NOMO-1 treated with dmso at 0.1 percent for 144 hours (cell line): ENCODE results near the gene MAFF.
"Not testable (repeated sequence)": the region's sequence is repeated elsewhere in the genome, so short reads cannot be mapped to it uniquely, and the experiment has no call there.

Experiments
- DNase-seq: peaks from one replicate; lab custom pipeline; 2025; ENCODE audit not compliant: unreplicated experiment; lab: John Stamatoyannopoulos, UW

MAFF gene

DNA sequence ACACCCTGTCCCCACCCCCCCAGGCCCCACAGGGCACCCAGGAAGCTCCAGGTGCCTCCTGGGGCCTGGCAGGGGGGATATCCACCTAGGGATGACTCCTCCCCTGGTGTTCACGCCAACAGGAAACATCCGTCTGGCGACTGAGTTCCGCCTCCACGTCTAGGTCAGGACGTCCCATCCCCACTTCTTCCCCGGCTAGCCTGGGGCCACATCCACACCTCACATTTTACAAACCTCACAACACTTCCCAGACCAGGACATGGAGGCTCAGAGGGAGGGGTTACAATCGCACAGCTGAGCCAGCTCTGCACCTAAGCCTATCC is 21.0 kb downstream of the MAFF start:
- no peak for DNase-seq

DNA sequence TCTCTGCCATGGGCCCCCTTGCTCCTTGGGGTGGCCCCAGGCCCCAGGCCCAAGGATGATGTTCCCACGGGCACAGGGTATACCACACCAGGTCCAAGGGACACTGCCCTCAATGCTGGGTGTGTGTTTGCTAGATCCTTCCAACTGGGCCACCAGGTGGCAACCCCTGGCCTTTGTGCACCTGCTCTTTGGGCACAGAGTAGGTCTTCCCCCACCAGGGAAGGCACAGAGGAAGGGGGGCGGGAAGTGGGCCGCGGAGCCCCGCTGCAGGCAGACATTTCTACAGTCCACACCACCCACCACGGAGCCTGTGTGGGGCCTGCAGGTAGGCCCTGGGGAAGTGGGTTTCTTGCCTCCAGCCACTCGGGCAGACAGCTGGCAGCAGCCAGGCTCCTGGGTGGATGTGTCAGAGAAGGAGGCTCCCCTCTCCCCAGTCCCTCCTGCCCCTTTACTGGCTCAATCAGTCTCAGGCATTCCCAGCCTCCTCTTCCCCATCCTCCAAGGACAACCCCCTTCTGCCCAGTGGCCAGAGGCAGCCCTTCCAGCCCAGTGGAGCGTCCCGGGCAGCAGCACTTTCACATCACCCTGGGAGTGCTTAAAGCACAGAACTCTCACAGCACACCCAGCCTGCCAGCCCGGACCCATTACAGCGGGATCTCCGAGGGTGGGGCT is 21.6 kb downstream of the MAFF start:
- DNase-seq, result no peak

DNA sequence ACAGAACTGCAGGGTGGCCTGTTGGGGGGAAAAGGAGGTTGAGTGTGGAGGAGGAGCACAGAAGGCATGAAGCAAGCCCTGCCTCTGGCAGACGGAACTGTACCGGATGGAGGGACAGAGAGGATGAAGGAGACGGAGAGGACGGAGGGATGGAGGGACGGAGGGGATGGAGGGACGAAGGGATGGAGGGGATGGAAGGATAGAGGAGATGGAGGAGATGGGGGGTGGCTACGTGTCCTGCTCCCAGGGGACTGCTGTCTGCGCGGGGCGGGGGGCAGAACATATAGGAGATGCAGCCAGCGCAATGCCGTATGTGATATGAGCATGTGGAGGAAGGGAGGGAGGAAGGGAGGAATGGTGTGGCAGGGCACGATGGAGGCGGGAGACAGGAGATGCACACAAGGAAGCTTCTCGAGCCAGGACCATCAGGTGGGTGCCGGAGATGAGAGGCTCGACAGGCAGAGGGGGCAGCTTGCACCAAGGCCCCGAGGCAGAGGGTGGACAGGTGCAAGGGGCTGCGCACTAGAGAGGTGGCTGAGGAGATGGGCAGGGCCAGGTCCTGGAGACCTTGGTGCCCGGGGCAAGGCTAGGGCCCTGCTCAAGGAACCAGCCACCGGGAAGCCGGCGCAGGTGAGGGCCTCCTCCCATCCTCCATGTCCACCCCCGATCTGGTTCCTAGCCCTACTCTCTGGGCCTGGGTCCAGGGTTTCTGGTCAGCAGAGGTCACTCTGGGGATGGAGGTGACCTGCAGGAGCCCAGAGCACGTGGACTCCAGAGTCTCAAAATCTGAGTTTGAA is 25.3 kb downstream of the MAFF start:
- no peak for DNase-seq

DNA sequence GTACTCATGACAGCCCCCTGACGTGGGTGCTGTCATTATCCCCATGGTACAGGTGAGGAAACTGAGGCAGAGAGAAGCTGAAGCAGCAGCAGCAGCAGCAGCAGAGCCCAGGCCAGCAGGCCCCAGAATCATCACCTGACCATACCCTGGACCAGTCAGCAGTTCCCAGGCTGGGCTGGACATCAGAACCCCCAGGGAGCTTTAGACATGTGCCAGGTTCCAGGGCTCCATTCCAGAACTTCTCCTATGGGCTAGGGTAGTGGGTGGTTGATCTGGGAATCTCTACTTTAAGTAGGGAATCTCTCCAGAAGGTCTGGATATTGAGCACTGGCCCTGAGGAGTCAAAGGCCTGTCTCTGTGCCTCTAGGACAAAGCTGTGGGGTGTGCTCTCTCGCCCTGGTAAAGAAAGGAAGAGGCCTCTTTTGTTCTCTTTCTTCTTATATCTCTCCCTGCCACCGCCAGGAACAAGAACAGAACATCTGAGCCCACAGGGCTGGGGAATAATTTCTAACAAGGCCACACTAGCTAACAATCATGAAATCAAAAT is 26.6 kb downstream of the MAFF start:
- DNase-seq, result no peak

DNA sequence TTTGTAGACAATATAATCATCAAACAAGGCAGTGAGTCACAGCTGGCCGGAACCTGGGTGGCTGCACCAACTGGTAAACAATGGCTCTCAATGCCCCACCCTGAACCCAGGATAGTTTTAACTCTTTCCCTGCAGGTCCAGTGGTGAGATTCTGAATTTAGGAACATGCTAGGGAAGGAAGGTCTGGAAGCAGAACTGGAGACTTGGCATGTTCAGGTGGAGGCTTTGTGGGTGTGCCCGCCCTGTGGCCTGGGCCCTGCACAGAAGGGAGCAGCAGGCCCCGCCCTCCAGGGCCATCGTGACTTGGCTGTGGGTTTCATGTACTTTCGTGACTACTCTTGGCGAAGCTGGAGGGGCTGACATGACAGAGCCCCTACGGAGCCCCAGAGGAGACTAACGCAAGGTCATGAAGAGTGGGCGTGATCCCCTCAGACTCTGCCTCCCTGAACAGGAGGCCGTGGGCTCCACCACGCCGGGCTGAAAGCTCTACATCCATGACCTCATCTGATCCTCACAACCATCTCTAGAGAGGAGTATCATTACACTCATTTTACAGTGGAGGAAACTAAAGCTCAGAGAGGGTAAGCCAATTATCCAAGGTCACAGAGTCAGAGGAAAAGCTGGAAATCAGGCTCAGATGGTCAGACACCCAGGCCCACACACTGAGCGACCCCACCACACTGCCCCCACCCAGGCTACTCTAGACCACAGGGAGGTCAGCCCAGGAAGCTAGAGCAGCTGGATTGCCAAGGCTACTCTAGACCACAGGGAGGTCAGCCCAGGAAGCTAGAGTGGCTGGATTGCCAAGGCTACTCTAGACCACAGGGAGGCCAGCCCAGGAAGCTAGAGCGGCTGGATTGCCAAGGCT is 27.3 kb downstream of the MAFF start:
- DNase-seq, result no peak

DNA sequence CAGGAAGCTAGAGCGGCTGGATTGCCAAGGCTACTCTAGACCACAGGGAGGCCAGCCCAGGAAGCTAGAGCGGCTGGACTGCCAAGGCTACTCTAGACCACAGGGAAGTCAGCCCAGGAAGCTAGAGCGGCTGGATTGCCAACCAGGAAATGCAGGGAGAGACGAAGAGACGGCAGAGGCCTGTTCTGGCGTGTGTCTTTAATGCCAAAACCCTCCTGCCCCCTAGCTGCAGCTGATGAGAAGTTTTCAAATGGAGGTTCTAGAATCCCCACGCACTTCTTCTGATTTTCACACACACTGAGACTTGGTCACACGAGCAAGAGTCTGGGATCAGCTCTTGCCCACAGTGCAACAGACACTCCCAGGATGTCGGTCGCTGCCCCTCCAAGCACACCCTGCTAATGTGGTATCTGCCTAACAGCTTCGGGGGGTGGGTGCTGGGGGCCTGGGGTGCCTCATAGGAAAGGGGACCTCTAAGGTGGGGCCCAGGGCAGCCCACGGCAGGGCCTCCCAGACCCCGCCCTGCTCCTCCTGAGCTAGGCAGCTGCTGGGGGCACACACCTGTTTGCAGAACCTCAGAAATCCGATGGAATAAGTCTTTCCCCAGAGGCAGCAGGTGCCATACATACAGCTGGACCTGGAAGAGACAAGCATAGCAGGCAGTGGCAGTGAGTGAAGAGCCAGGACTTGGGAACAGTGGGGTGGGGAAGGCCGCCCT is 28.5 kb downstream of the MAFF start:
- DNase-seq, result peak; percentile 68

DNA sequence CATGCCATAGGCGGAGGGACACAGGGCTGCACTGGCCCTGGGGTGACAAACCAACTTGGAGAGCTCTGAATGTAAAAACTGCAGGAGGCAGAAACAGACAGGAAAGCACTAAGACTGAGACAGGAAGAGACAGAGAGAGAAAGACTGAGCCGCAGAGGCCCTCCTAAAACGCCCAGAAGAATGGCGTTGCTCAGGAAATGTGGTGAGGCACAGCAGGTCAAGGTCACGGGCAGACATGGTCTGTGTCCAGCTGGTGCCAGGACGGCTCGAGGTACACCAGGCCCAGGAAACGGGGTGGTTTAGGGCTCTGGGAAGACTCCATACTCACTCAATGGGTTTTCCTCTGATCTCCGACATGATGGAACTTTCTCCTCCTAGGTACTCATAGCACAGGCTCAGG is 29.1 kb downstream of the MAFF start:
- DNase-seq, result no peak

DNA sequence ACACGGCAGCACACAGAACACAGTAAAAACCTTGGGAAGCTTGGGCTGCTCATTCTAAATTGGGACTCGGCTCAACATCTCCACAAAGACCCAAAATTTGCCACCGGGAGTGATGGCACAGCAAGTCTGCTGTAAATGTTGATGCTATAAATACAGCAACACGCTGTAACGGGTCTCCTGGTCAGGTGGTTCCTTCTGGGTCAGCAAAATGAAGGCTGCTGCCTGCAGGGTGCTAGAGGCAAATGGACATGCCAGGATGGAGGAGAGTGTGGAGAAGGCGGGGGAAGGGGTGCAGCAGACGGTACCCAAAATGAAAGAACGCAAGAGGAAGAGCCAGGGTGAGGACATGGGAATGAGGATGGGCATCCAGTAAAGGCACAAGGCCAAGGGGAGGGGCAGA is 30.4 kb downstream of the MAFF start:
- no peak for DNase-seq

DNA sequence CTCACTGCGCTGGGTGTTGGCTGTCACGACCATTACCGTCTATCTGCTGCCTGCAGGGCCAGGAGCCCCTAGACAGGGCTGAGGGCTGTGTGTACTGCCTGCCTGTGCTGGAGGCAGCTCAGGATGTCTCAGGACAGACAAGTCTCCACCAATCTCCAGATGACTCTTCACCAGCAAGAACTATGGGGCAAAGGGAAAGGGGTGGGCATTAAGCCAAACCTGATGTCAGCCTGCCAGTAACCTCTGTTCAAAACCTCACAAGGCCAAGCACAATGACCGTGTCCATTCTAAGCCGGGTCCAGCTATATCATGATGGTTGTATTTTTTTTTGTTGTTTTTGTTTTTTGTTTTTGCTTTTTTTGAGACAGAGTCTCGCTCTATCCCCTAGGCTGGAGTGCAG is 31.6 kb downstream of the MAFF start:
- DNase-seq, result no peak

DNA sequence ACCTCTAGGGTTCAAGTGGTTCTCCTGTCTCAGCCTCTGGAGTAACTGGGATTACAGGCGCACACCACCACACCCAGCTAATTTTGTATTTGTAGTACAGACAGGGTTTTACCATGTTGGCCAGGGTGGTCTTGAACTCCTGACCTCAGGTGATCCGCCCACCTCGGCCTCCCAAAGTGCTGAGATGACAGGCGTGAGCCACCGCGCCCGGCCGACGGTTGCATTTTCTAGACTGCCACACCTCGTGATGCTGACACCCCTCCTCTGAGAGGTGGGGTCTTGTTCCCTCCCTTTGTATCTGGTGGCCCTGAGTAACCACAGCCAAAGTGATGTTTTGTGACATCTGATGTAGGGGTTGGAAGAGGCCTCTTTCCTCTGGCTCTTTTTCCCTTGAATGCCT is 32.1 kb downstream of the MAFF start:
- not testable (repeated sequence) for DNase-seq

DNA sequence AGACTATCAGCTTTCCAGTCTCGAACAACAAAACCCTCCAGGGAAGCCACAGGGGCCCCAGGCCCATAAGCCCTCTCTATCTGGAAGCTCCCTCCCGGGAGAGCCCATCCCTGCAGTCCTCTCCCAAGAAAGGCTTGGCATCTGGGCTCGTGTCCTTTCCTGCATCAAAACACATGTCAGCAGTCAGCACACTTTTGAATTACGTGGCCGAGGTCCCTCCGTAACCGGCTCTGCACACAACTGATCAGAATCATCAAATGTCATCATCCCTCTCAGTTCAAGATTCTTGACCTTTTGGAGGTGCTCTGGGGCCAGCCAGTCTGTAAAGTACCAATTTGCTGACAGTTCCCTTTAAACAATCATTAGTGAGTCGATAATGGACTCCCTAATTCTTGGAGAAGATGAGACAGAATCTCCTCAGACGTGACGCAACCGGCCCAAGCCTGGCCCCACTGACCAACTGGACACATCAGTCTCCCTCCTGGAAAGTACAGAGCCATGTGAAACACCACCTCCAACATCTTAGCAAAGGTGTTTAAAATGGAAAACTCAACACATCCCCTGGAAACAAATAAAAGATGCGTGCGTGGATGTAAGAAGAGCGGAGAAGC is 33.6 kb downstream of the MAFF start:
- no peak for DNase-seq

DNA sequence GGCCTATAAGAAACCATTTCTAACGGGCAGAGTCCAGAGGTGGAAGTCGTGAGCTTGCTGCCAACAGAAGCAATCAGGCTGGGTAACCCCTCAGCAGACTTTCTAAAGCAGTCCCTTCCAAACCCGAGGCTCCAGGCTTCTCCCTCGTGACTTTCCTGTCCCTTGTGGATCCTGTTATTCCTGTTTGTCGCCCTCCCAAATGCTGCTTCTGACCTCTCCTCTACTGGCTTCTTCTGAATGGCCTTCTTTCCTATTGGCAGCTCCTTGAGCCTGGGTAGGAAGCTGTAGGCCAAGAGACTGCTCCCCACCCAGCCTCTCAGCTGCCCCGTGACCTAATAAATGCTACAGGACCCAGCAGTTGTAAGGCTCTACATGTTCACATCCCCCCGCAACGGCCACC is 35.0 kb downstream of the MAFF start:
- DNase-seq, result no peak

DNA sequence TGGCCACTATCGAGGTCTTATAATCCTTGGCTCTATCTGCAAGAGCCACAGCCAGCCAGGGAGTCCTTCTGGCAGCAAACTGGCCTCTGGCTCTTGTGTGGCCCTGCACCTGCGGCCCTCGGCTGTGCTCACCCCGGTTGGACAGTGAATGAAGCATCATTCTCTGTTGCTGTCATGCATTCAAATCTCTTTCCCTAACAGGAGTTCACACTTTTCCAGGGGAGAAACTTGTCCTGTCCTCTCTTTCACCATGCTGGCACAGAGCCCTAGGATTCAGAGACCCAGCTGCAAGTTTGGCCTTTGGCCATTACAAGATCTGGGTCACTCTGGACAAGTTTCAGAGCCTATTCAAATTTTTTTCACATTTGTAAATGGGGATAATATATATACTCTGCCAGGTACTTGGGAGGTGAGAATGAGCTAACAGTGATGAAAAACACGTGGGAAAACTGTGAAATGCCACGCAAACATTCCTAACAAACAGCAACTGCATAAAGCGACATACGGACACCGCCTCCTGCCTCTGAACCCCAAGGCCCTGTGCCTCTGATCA is 36.8 kb downstream of the MAFF start:
- DNase-seq, result no peak

DNA sequence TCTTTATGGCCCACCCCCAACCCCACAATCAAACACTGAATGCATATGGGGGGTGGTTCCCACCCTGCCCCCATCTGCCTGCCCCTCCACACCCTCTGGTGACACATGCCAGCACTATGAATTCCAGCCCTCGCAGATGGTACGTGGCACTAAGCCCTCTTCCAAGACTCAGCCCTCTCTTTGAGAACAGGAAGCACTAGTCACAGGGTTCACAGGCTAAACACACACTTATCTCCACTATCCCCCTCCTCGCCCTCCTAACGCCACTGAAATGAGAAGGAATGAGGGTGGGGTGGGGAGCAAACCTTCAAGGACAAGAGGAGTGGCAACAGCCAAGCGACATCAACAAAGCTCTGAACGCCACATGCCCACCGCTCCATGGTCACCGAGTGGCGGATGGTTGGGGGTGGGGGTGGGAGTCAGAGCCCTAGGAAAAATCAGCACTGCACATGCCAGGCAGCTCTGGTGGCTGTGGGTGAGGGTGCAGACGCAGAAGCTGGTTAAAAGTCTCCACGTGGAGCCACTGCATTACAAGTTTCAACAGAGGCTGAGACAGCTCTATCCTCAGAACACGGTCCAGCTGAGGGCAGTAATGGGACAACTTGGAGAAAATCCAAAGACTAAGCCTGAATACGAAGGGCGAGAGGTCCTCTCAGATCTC is 37.4 kb downstream of the MAFF start:
- no peak for DNase-seq

DNA sequence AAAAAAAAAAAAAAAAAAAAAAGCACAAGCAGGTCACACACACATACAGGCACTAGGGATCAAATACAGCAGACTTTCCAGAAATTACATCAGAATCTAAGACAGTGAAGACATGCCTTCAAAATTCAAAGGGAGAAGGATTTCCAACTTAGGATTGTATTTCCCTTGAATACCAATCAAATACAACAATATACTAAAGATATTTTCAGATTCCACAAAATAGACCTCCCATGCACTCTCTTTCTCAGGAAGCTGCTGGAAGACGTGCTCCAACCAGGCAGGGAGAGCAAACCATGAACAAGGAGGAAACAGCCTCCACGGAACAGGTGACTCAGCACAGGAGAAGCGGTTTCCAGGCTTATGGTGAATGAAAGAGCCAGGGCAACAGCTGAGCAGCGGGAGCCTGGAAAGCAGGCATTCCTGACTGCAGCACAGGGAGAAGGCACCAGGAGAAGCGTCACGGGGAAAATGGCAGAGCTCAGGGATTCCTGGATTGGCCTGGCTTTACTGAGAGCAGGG is 39.0 kb downstream of the MAFF start:
- DNase-seq, result no peak

DNA sequence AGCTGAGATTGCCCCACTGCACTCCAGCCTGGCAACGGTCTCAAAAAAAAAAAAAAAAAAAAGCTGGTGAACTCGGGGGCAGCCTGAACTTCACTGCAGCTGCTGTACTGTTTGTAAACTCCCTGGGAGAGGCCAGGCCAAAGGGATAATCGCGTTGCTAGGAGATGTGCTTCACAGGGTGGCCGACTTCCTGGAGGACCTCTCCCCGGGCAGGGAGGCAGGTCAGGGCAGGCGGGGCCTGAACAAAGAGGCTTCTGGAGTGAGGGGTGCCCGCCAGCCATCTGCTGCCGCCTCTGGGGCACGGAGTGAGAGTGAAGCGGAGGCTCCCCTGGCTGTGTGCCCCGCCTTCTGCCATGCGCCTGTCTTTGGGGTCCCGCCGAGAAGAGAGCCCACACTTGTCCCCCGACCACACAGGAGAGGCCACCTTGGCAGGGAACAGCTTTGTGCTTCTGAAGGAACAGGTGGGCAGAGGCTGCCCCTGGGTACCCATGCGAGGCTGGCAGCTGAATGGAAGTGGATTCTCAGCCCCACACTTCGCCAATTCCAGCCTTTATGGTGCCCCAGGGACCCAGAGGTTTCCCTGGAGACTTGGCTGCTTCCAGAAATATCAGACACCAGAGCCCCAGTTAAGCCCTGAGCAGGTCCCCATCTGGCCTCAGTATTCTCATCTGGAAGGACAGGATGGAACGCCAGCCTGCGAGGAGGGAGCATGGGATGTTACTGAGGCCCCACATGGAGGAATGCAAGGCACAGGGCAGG is 41.4 kb downstream of the MAFF start:
- no peak for DNase-seq

DNA sequence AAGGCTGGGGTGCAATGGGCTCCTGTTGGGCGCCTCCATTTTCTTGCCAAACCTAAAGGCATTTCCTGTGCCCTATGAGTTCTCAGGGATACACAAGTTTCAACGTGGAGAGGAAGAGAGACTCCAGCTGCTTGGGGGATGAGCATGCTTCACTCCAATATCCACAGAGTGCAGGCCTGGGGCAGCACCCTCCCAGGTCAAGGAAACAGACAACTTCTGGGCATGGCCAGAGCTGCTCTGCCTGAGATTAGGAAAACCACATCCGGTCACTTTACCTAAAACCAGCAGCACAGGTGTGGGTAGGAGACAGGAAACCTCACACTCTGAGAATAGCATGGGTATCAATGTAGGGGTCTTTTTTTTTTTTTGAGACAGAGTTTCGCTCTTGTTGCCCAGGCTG is 42.3 kb downstream of the MAFF start:
- no peak for DNase-seq

DNA sequence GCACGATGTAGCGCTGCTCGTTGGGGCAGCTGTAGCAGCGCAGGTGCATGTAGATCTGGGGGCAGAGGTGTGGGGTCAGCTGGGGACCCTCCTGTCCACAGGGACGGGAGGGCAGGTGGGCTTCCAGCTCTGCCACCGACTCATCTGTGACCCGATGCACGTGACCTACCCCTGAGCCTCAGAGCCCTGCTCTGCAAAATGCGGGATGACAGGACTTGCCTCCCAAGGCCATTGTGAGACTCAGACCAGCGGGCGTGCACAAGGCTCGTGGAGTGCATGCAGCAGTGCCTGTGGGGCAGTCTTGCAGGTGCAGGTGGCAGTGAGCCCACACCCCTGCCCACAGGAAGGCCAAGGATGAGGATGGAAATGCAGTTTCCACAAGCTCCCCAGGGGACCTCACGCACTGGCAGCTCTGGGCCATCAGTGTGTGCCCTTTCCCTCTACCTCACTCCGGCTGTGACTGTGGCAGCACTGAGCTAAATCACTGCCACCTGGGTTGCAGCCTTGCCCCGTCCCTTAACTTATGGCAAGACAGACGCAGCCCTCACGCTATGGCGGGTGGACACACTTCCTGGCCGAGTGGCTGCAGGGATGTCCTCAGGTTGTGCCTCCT is 44.4 kb downstream of the MAFF start:
- DNase-seq, result no peak
